NCI-H1930 (cell line): ENCODE data around the gene BANP.
"Not testable (repeated sequence)": the region's sequence is repeated elsewhere in the genome, so short reads cannot be mapped to it uniquely, and the experiment has no call there.

ENCODE experiments used
- DNase-seq, 2 experiments: peaks; one replicate each; lab custom pipeline; 2025; lab: John Stamatoyannopoulos, UW

BANP gene

DNA sequence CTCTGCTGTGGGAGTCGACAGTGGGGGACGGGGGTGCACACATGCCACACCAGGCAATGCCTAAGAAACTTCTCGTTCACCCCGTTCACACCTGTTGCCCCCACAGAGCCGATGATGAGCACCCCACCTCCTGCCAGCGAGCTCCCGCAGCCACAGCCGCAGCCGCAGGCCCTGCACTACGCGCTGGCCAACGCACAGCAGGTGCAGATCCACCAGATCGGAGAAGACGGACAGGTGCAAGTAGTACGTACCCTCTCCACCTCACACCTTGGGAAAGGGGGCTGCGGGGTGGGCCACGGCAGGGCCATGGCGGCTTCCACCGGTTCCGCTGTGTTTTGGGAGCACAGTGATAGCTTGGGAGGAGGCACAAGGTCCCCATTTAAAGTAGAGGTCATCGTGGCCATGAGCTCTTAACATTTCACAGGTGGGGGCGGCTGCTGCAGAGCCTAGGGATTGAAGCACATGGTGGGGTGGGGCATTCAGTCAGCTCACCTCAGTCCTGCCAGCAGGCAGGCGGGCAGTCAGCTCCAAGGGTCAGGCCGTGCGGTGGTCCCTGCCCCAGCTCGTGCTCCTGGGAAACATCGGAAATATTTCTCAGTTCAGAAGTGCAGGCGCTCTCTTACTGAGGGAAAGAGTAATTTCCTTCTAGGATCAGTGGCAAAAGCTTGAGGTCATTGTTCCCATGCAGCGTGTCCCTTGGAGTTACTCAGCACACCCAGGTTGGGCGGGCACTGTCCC is 81.9 kb downstream of the BANP start:
- DNase-seq, result not testable (repeated sequence)

DNA sequence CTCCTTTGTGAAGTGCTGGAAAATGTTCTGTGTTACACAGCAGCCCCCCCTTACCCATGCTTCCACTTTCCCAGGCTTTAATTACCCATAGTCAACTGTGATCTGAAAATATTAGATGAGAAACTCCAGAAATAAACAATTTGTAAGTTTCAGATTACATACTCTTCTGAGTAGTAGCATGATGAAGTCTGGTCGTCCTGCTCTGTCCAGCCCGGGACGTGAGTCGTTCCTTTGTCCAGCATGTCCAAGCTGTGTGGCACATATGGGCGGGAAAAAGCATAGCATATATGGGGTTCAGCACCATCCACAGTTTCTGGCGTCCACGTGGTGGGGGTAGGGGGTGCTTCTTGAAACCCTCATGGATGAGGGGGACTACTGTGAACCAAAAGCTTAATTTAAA is 83.5 kb downstream of the BANP start:
- no peak for DNase-seq

DNA sequence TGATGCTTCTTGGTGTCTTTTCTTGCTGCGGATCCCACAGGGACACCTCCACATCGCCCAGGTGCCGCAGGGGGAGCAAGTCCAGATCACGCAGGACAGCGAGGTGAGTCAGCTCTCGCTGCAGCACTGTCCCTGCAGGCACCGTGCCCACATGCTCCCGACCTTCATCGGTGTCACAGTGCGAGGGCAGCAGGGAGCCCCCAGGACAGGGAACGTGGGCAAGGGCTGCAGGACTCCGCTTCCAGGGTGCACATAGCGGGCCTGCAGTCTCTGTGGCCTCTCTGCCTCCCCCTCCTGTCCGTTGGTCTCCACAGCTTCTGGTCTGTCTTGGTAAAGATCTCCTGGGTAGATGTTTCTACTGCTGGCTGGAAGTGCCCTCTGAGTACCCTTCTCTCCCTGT is 84.1 kb downstream of the BANP start:
- no peak for DNase-seq

DNA sequence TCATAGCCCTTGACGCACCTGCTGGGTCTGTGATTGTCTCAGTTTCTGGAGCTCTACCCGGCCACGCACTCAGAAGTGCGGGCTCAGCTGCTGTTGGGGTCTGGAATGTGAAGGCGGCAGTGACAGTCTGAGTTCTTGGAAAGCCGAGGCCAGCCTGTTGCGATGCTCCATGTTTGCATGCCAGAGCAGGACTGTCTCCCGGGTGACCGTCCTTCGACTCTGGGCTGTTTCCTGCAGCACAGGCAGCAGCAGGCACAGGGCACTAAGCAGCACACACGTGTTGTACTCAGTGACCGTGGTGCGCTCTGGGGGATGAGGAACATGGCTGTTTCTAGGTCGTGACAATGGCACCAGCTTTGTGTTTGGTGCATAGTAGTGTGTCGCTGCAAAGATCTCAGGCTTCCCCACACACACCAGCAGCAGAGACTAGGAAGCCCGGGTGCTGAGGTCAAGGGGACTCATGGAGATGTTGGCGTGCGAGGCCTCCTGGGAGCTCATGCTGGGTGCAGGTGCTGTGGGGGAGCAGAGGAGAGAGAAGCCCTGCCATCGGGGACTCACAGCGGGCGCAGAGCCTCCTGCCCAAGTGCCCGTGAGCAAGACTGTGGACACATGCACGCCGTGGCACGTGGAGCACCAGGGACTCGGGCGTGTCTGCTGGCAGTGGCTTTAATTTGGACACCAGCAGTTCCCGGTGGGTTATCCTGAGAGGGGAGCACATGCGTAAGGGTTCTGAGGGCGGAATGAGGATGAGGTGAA is 84.8 kb downstream of the BANP start:
- not testable (repeated sequence) for DNase-seq

DNA sequence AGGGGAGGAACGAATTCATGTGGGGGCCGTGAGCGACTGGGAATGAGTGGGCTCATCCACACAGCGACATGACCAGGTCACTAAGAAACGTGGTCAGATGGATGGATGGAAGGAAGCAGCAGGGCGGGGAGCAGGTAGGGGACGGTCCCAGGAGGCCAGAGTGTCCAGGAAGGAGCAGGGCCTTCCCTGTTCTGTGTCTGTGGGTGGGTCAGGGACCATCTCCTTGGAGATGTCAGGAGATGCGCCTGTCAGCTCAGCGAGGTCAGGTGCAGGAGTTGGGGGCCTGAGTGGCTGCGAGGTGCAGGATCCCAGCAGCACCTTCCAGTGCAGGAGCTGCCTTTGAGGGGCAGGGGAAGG is 85.4 kb downstream of the BANP start:
- DNase-seq, result not testable (repeated sequence)

DNA sequence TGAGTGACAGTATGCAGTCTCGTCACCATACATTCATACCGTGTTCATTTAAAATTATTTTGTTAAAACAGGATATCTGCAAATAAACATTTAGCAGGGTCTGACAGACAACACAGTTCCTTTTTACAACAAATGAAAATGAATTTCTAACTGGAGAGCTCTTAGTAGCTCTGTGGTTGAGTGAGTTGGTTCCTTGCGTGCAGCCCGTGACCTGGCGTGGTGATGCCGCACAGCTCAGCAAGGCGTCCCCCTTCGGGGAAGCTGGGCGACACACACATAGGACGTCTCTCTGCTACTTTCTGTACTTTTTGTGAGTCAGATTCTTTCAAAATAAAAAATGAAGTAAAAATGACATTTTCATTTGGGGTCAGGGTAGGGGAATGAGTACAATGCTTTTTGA is 86.1 kb downstream of the BANP start:
- not testable (repeated sequence) for DNase-seq

DNA sequence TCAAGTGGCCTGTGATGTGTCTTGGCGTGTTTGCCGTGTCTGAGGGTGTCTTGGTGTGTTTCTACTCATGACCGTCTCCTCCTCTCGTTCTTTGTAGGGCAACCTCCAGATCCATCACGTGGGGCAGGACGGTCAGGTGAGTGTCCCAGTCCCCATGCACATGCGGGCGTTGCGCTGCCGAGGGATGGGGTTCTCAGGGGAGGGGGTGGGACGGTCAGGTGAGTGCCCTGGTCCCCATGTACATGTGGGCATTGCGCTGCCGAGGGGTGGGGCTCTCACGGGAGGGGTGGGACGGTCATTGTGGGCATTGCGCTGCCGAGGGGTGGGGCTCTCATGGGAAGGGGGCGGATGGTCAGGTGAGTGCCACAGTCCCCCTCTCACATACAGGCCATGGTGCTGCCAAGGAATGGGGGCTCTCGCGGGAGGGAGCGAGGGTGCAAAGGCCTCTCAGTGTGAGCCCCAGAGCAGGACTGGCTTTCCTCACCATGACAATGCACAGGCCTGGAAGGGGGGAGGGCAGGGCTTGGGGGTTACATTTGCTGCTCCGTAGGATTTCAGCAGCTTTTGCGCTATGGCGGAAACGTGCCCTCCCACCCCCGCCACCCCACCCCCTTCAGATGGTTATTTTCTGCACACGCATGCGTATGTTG is 86.8 kb downstream of the BANP start:
- DNase-seq, result not testable (repeated sequence)

DNA sequence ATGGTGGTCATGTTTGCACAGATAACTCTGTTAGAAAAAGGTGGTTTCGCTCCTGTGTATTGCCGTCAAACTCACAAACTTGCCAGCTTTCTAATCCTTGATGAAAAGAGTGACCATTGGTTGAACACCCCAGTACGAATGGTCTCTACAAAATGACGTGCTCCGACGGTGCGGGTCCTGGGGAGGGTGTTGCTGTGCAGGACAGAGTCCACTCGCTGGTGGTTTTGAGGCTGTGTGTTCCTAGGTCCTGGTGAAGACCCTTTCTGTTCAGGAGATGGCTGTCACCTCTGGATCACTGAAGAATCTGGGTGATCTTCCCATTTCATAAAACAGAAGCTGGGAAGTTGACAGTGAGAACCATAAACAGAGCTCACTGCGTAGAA is 87.3 kb downstream of the BANP start:
- DNase-seq, result not testable (repeated sequence)

DNA sequence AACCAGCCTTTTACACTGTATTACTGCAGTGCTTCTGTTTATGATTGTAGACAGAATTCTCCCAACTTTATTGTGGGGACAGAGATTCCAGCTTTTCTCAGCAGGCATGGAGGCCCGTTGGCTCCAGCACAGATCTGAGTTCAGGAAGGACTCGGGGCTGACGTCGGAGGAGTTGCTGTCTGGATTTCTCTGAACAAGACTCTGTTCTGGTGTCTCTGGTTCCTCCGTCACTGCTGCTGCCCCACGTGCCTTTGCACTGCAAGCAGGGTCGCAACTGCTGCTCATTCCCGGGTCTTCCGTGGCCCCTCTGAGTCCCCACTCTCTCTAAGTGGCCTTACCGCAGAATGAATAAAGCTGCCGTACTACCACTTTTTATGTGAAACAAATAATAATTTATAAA is 88.4 kb downstream of the BANP start:
- DNase-seq, result no peak

DNA sequence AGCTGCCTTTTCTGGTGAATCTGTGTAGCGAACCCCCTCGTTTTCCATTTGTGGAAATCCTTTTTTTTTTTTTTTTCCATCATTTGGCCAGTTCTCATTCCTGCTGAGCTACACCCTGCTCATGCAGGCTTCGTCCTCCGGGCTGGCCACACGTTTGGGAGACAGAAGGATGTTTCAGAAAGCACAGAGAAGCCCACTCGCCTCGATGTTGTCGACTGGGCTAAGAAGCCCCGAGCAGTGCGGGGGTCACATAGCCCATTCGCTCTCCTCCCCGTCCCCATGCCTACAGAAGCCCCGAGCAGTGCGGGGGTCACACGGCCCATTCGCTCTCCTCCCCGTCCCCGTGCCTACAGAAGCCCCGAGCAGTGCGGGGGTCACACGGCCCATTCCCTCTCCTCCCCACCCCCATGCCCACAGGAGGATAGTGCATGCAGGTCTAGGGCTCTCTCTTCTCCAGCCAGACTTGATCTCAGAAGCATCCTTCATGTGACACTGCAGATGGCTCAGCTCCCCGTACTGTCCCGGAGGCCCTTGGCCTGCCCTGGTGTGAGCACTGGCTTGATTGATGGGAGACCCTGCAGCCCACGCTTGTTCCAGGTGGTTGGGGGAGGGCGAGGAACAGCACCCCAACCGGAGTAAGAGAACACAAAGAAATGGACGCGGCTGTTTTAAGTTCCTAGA is 89.1 kb downstream of the BANP start:
- DNase-seq, result not testable (repeated sequence)

DNA sequence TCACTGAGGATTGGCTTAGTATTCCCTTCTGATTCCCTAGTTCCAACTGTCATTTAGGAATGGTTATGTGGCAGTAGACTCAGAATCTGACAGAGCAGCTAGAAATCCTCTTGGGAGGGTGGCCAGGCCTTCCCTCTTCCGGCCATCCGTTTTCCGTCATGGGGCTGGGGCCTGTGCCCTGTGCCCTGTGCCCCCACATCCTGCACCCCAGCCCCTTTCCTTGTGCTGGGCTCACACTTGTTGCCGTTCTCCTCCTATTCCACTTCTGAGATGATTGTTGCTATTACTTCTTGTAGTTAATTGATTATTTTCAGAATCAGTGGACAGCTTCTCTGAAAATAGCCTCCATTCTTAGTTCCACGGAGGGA is 89.6 kb downstream of the BANP start:
- not testable (repeated sequence) for DNase-seq

DNA sequence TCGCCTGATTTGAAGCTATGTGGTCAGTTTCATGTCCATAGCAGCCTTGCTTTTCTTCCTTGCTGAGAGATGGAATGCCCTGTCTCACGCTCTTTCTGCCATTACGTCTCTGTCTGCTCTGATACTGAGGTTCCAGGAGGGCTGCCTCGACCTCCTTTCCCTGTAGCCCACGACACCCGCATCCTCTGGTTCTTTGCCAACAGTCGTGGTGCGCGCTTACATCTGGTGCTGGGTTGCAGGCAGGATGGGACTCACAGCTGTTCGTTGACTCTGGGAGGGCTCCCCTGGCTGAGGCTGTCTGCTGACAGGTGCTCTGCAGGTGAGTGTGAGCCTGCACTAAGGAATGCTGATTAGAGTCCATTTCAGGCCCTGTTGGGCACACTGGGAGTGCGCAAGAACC is 90.3 kb downstream of the BANP start:
- DNase-seq, result not testable (repeated sequence)

DNA sequence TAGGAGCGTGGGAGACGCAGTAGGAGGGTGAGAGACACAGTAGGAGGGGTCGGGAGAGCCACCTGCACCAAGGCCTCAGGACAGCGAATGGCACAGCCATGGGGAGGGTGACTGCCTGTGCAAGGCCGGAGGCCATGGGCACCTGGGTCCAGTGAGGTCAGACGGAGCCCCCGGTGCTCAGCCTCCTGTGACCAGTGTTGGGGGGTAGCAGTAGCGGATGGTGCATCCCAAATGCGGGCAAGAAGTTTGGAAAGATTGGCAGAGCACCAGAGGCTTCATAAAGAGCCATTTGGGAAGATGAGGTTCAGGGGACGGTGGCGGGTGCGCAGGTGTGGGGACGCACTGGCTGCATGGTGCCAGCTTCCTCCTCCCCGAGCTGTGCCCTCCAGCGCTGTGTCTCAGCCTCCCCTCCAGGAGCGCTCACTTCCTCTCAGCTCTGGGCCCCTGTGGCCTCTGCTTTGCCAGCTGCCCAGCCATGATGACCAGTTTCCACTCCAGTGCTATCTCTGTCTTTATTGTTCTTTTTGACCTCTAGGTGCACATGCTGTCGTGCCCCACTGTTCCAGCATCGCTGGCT is 90.8 kb downstream of the BANP start:
- DNase-seq, result not testable (repeated sequence)

DNA sequence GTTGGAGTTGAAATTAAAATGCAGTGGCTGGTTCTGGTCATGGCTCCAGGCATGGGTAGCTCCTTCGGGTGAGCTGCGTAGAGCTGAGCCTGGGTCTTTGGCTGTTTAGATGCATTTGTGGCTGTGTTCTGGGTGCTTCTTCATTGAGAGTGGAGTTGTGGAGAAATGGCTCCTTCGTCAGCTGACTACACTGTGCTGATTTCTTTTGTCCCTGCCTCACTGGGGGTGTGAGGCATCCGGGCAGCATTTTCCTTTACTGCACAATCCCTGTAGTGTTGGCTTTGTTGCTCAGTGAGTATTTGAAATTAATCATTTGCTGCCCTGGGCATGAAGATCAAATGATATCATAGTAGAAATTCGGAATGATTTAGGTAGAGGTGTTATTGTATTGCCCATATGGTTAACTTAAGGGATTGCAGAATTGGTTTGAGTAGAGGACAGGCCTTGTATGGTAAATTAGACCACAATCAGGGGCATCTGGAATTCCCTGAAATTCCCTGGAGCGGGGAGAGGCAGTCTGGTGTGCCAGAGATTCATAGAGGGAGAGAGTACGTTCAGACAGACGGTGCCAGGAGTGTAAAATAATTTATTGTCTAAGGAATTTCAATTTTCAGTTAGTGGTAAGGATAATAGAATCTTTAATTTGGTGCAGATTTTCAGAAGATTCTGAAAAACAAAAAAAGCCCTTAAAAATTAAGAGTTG is 92.1 kb downstream of the BANP start:
- DNase-seq, result not testable (repeated sequence)

DNA sequence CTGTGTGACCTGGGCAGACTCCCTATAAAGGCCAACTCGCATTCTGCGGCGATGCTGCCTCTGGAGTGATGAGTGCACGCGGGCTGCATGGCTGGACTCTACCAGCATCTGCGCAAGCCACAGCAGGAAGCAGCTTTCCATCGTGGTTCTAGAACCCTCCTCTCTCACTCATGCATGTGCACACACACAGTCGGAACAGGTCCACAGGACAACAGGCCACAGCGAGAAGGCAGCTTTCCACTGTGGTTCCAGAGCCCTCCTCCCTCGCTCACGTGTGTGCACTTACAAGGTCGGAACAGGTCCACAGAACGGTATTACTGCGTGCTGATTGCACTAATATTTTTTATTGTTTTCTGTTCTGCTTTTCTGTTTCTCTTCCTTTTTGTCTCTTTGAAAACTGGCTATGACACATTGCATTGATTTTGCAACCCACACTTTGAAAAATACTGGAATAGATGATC is 92.9 kb downstream of the BANP start:
- DNase-seq, result not testable (repeated sequence)

DNA sequence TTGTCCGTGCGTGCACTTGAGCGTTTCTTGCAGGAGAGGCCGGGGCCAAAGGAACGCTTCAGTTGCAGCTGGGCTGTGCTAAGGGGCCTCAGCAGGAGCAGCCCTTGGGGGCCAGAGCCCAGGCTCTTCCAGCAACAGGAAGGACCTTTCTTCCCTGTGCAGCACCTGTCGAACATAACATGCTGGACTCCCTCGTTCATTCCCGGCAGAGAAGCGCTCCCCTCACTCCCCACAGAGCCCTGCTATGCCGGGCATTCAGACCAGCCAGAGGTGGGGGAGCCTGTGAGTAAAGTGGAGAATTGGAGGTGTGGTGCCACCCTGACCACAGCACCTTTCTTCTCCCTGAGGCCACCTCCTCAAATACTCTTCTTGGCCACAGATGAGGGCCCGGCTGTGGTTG is 94.1 kb downstream of the BANP start:
- DNase-seq, result not testable (repeated sequence)

DNA sequence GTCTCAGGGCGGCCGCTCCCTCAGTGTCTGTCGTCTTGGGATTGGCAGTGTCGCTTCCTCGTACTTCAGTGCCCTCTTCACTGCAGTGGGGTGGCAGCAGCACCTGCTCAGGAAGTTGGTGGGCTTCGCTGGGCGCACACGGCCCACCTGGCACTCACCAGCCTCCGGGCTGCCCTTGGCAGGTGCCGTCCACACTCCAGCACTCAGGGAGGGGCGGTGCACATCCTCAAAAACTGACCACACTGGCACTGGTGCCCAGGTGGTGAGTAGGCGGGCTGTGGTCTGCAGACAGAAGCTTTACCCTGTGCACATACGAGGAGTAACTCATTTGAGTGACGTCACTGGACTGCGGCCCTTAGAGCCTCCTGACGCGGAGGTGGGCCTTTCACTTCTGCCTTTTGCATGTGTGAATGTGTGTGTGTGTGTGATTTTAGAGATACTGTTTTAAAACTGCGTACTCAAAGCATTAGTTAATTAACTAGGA is 94.6 kb downstream of the BANP start:
- DNase-seq, result no peak

DNA sequence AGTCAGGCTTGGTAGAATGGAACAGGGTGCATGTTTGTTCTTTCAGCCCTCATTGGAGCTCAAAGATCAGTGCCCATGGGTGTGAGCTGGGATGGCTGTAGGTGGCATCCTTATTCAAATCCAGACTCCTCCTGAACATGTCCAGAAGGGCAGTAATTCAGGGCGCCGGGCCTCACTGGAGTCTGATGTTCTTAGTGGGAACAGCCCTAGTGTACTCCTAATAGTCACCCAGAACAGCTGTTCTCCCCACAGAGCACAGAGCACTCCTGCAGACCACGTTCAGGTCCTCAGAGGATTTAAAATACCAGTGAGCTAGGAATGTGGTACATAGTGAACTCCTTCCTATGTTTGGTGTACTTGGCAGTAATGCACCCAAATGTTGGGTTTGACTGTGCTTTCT is 96.2 kb downstream of the BANP start:
- no peak for DNase-seq

DNA sequence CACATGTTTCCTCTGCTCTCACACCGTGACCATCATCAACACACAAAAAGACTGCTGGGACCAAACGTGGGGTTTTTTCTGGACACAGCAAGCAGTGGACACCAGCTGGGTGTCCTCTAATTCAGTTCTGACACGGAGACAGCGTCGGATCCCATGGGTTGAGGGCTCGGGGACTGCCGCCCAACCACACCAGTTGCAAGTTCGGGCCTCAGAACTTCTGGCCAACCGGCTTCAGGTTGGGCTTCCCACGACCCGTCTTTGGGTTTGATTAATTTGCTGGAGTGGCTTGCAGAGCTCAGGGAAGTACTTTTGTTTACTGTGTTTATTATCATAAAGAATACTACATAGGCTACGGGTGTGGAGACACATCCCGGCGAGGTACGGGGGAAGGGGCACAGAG is 97.8 kb downstream of the BANP start:
- DNase-seq, result no peak

DNA sequence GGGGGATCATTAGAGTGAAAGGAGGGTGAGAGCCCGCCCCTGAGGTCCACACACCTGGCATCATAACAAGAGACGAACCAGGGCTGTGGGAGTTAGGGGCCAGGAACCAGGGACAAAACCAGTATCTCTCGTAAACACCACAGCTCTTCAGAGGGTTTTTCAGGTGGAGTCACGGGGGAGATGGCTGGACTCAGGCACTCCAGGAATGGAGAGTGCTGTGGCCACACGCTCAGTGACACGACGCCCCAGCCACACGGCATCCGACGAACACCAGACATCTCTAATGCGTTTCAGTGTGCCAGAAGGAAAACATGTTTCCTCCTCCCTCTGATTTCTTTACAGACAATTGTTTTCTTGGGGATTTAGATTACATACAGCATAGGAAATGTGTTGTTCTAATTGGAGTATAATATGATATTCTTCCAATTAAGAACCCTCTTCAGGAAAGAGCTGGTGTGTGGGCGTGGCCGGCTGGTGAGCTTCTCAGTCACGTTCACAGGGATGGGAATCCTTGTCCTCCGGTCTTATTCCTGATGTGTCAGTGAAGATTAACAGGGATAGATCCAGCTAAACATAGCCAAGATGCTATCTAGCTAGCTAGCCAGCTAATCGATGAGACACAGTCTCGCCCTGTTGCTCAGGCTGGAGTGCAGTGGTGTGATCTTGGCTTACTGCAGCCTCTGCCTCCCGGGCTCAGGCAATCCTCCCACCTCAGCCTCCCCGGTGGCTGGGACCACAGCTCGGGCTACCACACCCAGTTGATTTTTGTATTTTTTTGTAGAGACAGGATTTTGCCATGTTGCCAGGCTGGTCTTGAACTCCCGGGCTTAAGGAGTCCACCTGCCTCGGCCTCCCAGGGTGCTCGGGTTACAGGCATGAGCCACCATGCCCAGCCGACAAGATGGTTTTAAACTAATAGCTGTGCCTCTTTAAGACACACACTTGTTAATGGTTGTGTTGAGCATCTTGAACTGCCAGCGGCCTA is 98.6 kb downstream of the BANP start:
- DNase-seq, result no peak
